HG03432 (cell line): ENCODE data around the gene SUPT20H.

Experiments
- ATAC-seq: cut with Tn5 transposase; IDR thresholded peaks from one replicate; pipeline ENCODE4 v1.9.1; 2021; ENCODE audit warnings: mild to moderate bottlenecking, moderate library complexity; ENCODE audit not compliant: unreplicated experiment

SUPT20H gene

GRCh38 chr13:37009692-37010091, 49.8 kb downstream of the SUPT20H start:
- no peak for ATAC-seq

- ATAC-seq, result no peak
Observed at GRCh38 chr13:37001921-37002250, 57.6 kb downstream of the SUPT20H start.

GRCh38 chr13:36999054-36999714, 60.3 kb downstream of the SUPT20H start, which contains the start of gene ALG5:
Gene ALG5, minus strand, starts transcription at chr13:36999340. Its CDS starts 40 bp downstream, at chr13:36999300.
- peak; percentile 75 for ATAC-seq

- ATAC-seq, result no peak
Observed at GRCh38 chr13:36998624-36999041, 60.9 kb downstream of the SUPT20H start.

- no peak for ATAC-seq
Observed at GRCh38 chr13:36997716-36998427, 61.6 kb downstream of the SUPT20H start.

GRCh38 chr13:36992362-36992761, 67.1 kb downstream of the SUPT20H start:
- no peak for ATAC-seq

- no peak for ATAC-seq
Observed at GRCh38 chr13:36986462-36987240, 72.8 kb downstream of the SUPT20H start.

- ATAC-seq, result peak; percentile 74
Observed at GRCh38 chr13:36981156-36981743, 78.2 kb downstream of the SUPT20H start.

- no peak for ATAC-seq
Observed at GRCh38 chr13:36979361-36980050, 80.0 kb downstream of the SUPT20H start.

- no peak for ATAC-seq
Observed at GRCh38 chr13:36975172-36975571, 84.3 kb downstream of the SUPT20H start.

GRCh38 chr13:36973621-36974295, 85.7 kb downstream of the SUPT20H start:
- ATAC-seq, result peak; percentile 84

- no peak for ATAC-seq
Observed at GRCh38 chr13:36973009-36973408, 86.5 kb downstream of the SUPT20H start.

- ATAC-seq, result no peak
Observed at GRCh38 chr13:36966404-36966803, 93.1 kb downstream of the SUPT20H start.

- ATAC-seq, result no peak
Observed at GRCh38 chr13:36965767-36966166, 93.7 kb downstream of the SUPT20H start.

- no peak for ATAC-seq
Observed at GRCh38 chr13:36959456-36960116, 99.9 kb downstream of the SUPT20H start.
